Fibroblast of skin of back (primary cell): ENCODE measurements around the gene XAGE3. TPM values are rescaled to one million over a fixed set of nuclear protein-coding genes. Genes with fewer than 3 reads are reported as not detected.
"Not testable (repeated sequence)": the region's sequence is repeated elsewhere in the genome, so short reads cannot be mapped to it uniquely, and the experiment has no call there.

Source experiments
- DNase-seq: peaks from one replicate; pipeline ENCODE4 v3.0.0-alpha.2; 2013
- polyA plus RNA-seq, 2 experiments: library from polyadenylated mRNA; unstranded; fragments of 120-200 nt; gene quantifications; one replicate each; pipeline ENCODE4 v1.2.1, GENCODE V29; 2013; ENCODE audit not compliant: insufficient read length in 2 of 2

XAGE3 gene
- polyA plus RNA-seq (2013, experiment 1 of 2; ENCODE audit: insufficient read length) = not detected
- polyA plus RNA-seq (2013, experiment 2 of 2; ENCODE audit: insufficient read length) = not detected

GRCh38 chrX:52867610-52868348, at the start of gene XAGE3:
Gene XAGE3 (minus strand): TSS chrX:52868083. CDS start chrX:52867133, 950 bp downstream.
- no peak for DNase-seq

- DNase-seq = not testable (repeated sequence)
These were observed 46.8 kb upstream of the XAGE3 start for GRCh38 chrX:52914704-52915103.

GRCh38 chrX:52913681-52914080, 45.8 kb upstream of the XAGE3 start:
- not testable (repeated sequence) for DNase-seq

GRCh38 chrX:52909313-52909969, 41.6 kb upstream of the XAGE3 start:
- DNase-seq = not testable (repeated sequence)

- not testable (repeated sequence) for DNase-seq
These were observed 40.0 kb upstream of the XAGE3 start for GRCh38 chrX:52907900-52908299.

GRCh38 chrX:52907137-52907536, 39.3 kb upstream of the XAGE3 start:
- not testable (repeated sequence) for DNase-seq

- DNase-seq = not testable (repeated sequence)
These were observed 38.2 kb upstream of the XAGE3 start for GRCh38 chrX:52906072-52906471.

- DNase-seq = not testable (repeated sequence)
These were observed 37.6 kb upstream of the XAGE3 start for GRCh38 chrX:52905531-52905930.

GRCh38 chrX:52896855-52897709, 29.2 kb upstream of the XAGE3 start, which contains the start of gene FAM156B:
Gene FAM156B (plus strand): TSS chrX:52897330. CDS start chrX:52907226, 9,896 bp downstream.
- DNase-seq = not testable (repeated sequence)

GRCh38 chrX:52896438-52896837, 28.6 kb upstream of the XAGE3 start:
- not testable (repeated sequence) for DNase-seq

GRCh38 chrX:52888090-52888489, 20.2 kb upstream of the XAGE3 start:
- DNase-seq = not testable (repeated sequence)

- DNase-seq = not testable (repeated sequence)
These were observed 19.6 kb upstream of the XAGE3 start for GRCh38 chrX:52887459-52887858.

- not testable (repeated sequence) for DNase-seq
These were observed 8.5 kb upstream of the XAGE3 start for GRCh38 chrX:52876386-52876785.

- DNase-seq = not testable (repeated sequence)
These were observed 7.6 kb upstream of the XAGE3 start for GRCh38 chrX:52875436-52875835.

GRCh38 chrX:52874661-52875060, 6.8 kb upstream of the XAGE3 start:
- DNase-seq = no peak

- DNase-seq = not testable (repeated sequence)
These were observed 5.9 kb upstream of the XAGE3 start for GRCh38 chrX:52873825-52874224.

- no peak for DNase-seq
These were observed 2.2 kb upstream of the XAGE3 start for GRCh38 chrX:52870046-52870445.

- DNase-seq = peak; percentile 8
These were observed 2.4 kb downstream of the XAGE3 start for GRCh38 chrX:52865343-52865998.

GRCh38 chrX:52856991-52857525, 10.8 kb downstream of the XAGE3 start:
- DNase-seq = not testable (repeated sequence)

- peak; percentile 54 for DNase-seq
These were observed 15.6 kb downstream of the XAGE3 start for GRCh38 chrX:52852110-52852860.

GRCh38 chrX:52843619-52844018, 24.3 kb downstream of the XAGE3 start:
- DNase-seq = not testable (repeated sequence)
